GM10266 (cell line): ENCODE results near the gene BCL7A.

Experiments used
- DNase-seq: peaks from one replicate; pipeline ENCODE4 v3.0.0; 2012; ENCODE audit errors: extremely low spot score
- CTCF ChIP-seq: IDR thresholded peaks from 2 replicates; pipeline ENCODE4 v1.5.1; 2012; ENCODE audit warnings: mild to moderate bottlenecking, low read depth; ENCODE audit not compliant: control insufficient read depth, insufficient read depth; ENCODE audit errors: missing control alignments

Gene BCL7A

GRCh38 chr12:122081697-122082221, 60.1 kb downstream of the BCL7A start:
- peak; percentile 41 for TF ChIP-seq CTCF
- peak; percentile 72 for DNase-seq

GRCh38 chr12:122082621-122083356, 61.1 kb downstream of the BCL7A start:
- DNase-seq: peak; percentile 5
- TF ChIP-seq CTCF: no peak

- no peak for TF ChIP-seq CTCF
- DNase-seq: no peak
Measured at GRCh38 chr12:122084857-122085405, 63.2 kb downstream of the BCL7A start.

- DNase-seq: no peak
Measured at GRCh38 chr12:122085591-122085990, 63.9 kb downstream of the BCL7A start.

GRCh38 chr12:122086116-122086515, 64.4 kb downstream of the BCL7A start:
- no peak for TF ChIP-seq CTCF
- no peak for DNase-seq

More at GRCh38 chr12:122085591-122085990, 63.9 kb downstream of the BCL7A start:
- no peak for TF ChIP-seq CTCF

- TF ChIP-seq CTCF: no peak
- no peak for DNase-seq
Measured at GRCh38 chr12:122086641-122087285, 65.1 kb downstream of the BCL7A start.
